Gastroesophageal sphincter (tissue), 4 donors: ENCODE data around the gene COIL. TPM values are rescaled to one million over a fixed set of nuclear protein-coding genes. Genes with fewer than 3 reads are reported as not detected.

Experiments
- ATAC-seq: fragments of 150-250 bp; one replicate; pipeline ENCODE4 v1.9.1; 2016; ENCODE audit warnings: mild to moderate bottlenecking, moderate library complexity
- H3K27ac ChIP-seq, 4 donors: fragments of 200-600 bp; sonication (generic) in 3 of 4; 1 replicate in 3 of 4; 2 replicates in 1 of 4; pipeline ENCODE4 v1.5.1; 2016 to 2019
- H3K27me3 ChIP-seq: fragments of 200-600 bp; sonication (generic); one replicate; pipeline ENCODE4 v1.5.1; 2019
- H3K36me3 ChIP-seq, 2 donors: fragments of 200-600 bp; sonication (generic); one replicate each; pipeline ENCODE4 v1.5.1; 2019; ENCODE audit warnings: control low read depth in 1 of 2
- H3K4me1 ChIP-seq, 3 donors: fragments of 200-600 bp; sonication (generic); 1 replicate in 2 of 3; 2 replicates in 1 of 3; pipeline ENCODE4 v1.5.1; 2016 to 2019; ENCODE audit warnings: control low read depth in 2 of 3
- H3K4me3 ChIP-seq, 2 donors: fragments of 200-600 bp; sonication (generic); one replicate each; pipeline ENCODE4 v1.5.1; 2019; ENCODE audit warnings: mild to moderate bottlenecking in 1 of 2, moderate library complexity in 1 of 2
- H3K9me3 ChIP-seq, 3 donors: fragments of 200-600 bp; sonication (generic); one replicate each; pipeline ENCODE4 v1.5.1; 2017 to 2019; ENCODE audit warnings: control low read depth in 2 of 3
- EP300 ChIP-seq: sonication (generic); formaldehyde crosslinking; IDR thresholded peaks from one replicate; pipeline ENCODE4 v1.6.1; 2017; ENCODE audit warnings: antibody characterized with exemption, mild to moderate bottlenecking
- POLR2A ChIP-seq, 2 donors: fragments of 450-650 bp; IDR thresholded peaks; one replicate each; pipeline ENCODE4 v1.6.1; 2017; ENCODE audit warnings: antibody characterized with exemption in 2 of 2, mild to moderate bottlenecking in 2 of 2, moderate library complexity in 1 of 2
- POLR2AphosphoS5 ChIP-seq: sonication (generic); formaldehyde crosslinking; IDR thresholded peaks from one replicate; pipeline ENCODE4 v1.6.1; 2017; ENCODE audit warnings: antibody characterized with exemption
- WGBS, 2 donors: methylation state at CpG; one replicate each; pipeline ENCODE4 v1.1.5; 2018; ENCODE audit warnings: low coverage in 1 of 2; 5-methylcytosine and 5-hydroxymethylcytosine counted together
- total RNA-seq, 4 donors: library from RNA; depleted of rRNA; stranded (reverse); fragments of >200 nt; gene quantifications; one replicate each; pipeline ENCODE4 v1.1.0, GENCODE V29; 2016
- TF ChIP-seq, protein P1 (sequence below), 4 experiments: fragments of 200-600 bp in 2 of 4; fragments of 450-650 bp in 2 of 4; sonication (generic) in 1 of 4; IDR thresholded peaks; one replicate each; pipeline ENCODE4 v1.5.1; 2017 to 2019; ENCODE audit warnings: antibody characterized with exemption in 4 of 4, mild to moderate bottlenecking in 2 of 4, moderate library complexity in 2 of 4

Gene COIL, protein sequence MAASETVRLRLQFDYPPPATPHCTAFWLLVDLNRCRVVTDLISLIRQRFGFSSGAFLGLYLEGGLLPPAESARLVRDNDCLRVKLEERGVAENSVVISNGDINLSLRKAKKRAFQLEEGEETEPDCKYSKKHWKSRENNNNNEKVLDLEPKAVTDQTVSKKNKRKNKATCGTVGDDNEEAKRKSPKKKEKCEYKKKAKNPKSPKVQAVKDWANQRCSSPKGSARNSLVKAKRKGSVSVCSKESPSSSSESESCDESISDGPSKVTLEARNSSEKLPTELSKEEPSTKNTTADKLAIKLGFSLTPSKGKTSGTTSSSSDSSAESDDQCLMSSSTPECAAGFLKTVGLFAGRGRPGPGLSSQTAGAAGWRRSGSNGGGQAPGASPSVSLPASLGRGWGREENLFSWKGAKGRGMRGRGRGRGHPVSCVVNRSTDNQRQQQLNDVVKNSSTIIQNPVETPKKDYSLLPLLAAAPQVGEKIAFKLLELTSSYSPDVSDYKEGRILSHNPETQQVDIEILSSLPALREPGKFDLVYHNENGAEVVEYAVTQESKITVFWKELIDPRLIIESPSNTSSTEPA
- 10 to 100 TPM in 3 of 4 donors, 1 to 10 TPM in 1; 10.0 to 16.9 (median 10.9) TPM for total RNA-seq

DNA sequence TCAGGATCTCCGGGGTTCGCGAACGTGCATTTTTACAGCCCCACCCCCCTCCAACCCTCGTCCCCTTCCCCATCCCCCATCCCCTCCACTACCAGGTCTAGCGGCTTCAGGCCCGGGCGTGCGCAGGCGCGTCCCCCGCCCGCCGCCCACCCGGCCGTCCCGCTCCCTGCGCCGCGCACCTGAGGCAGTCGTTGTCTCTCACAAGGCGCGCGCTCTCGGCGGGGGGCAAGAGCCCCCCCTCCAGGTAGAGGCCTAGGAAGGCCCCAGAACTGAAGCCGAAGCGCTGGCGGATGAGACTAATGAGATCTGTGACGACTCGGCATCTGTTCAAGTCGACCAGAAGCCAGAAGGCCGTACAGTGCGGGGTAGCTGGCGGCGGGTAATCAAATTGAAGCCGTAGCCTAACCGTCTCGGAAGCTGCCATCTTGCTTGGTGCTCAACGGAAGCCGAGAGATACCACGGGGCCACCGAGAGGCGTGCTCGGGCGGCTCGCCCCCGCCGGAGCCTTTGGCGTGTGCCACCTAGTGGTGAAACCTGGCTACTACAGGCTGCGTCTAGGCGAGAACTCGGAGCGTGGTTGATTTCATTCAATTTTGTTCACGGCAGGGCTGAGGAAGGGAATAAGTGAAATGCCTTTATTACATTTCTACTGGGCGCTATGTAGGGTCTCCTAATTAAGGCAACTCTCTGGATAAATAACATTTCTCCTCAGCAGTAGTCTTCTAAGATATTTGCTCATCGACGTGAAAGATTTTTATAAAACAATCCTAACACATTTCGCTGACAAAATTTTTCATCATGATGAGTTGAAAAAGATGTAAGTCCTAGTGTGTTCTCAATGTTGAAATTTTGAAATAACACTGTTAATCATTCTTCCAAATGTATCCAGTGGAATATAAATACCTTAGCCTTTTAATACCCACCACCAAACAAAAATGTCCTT is at the start of gene COIL:
Gene COIL, minus strand, starts transcription at position 455 of the 943 bp plus-strand sequence. Its CDS starts 31 bp downstream, at position 424.
- H3K27me3 ChIP-seq, result no peaks in the 10 kb centered on the region
- H3K9me3 ChIP-seq, result no peaks in the 10 kb centered on the region
- peaks cover 0 to 30% (median 13%) of the 10 kb centered on the region in 3 donors for H3K4me1 ChIP-seq
- ATAC-seq, result peak; percentile 96
- TF ChIP-seq POLR2AphosphoS5, result peak; percentile 82
- no peak for TF ChIP-seq POLR2A (IDR thresholded peaks at IDR 0.05)
- TF ChIP-seq, protein P1, sequence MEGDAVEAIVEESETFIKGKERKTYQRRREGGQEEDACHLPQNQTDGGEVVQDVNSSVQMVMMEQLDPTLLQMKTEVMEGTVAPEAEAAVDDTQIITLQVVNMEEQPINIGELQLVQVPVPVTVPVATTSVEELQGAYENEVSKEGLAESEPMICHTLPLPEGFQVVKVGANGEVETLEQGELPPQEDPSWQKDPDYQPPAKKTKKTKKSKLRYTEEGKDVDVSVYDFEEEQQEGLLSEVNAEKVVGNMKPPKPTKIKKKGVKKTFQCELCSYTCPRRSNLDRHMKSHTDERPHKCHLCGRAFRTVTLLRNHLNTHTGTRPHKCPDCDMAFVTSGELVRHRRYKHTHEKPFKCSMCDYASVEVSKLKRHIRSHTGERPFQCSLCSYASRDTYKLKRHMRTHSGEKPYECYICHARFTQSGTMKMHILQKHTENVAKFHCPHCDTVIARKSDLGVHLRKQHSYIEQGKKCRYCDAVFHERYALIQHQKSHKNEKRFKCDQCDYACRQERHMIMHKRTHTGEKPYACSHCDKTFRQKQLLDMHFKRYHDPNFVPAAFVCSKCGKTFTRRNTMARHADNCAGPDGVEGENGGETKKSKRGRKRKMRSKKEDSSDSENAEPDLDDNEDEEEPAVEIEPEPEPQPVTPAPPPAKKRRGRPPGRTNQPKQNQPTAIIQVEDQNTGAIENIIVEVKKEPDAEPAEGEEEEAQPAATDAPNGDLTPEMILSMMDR (IDR thresholded peaks at IDR 0.05), result peak; percentile 96 to 100 (median 98)
- 9 to 24% methylated on average over 8 to 18 of the region's 59 CpGs for WGBS, 2 donors
- peak within 1 kb of the TSS; percentile 89 to 98 for H3K4me3 ChIP-seq
- peak within 1 kb of the TSS; percentile 64 to 91 (median 85) for H3K27ac ChIP-seq
- no peaks in the 10 kb centered on the region for H3K36me3 ChIP-seq

DNA sequence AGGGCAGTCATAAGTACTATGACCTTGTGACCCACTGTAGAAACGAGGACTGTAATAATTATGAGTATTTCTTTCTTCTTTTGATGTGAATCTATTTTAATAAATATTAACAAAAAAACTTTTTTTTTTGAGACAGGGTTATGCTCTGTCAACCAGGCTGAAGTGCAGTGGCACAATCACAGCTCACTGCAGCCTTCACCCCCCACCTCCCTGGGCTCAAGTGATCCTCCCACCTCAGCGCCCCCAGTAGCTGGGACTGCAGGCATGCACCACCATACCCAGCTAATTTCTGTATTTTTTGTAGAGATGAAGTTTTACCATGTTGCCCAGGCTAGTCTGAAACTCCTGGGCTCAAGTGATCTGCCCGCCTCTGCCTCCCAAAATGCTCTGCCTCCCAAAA is 49.6 kb upstream of the COIL start:
- H3K4me1 ChIP-seq, result peaks cover 0 to 19% (median 0%) of the 10 kb centered on the region in 3 donors
- no peaks in the 10 kb centered on the region for H3K27me3 ChIP-seq
- H3K36me3 ChIP-seq, result peaks cover 0 to 20% of the 10 kb centered on the region in 2 donors
- H3K4me3 ChIP-seq, result no peak overlapping the region
- no peaks in the 10 kb centered on the region for H3K9me3 ChIP-seq
- WGBS, 2 donors, result 65 to 76% methylated on average over 3 of the region's 3 CpGs
- no peak for TF ChIP-seq POLR2AphosphoS5
- TF ChIP-seq, protein P1 (IDR thresholded peaks at IDR 0.05), result no peak
- no peak for TF ChIP-seq EP300
- no peak for TF ChIP-seq POLR2A (IDR thresholded peaks at IDR 0.05)
- no peak for ATAC-seq
- no peak overlapping the region for H3K27ac ChIP-seq

DNA sequence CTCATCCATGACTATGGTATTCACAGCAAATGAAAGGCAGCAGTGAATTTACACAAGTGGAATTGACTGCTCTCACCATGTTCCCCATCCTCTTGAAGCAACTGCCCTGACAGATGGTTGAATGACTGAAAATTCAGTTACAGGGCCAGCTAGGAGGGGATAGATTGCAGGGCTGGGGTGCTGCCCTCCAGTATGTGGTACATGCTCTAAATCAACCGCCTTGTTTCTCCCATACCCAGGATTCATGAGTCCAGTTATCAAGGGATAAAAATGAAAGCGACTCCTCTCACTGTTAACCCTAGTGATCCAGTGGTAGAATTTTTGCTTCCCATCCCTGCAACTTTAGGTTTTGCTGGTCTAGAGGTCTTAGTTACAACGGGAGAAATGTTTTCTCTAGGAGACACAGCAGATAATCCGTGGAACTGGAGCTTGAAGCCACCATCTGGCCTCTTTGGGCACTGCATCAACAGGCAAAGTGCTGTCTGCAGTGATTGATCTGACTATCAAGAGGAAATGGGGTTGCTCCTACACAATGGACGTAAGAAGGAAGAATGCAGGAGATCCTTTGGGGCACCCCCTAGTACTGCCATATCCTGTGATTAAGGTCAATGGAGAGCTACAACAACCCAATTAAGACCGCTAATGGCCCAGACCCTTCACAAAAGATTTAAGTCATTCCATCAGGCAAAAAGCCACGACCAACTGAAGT is 49.0 kb upstream of the COIL start:
- WGBS, 2 donors, result 15 to 46% methylated on average over 3 to 5 of the region's 7 CpGs
- TF ChIP-seq, protein P1 (IDR thresholded peaks at IDR 0.05), result peak; percentile 22 to 59 (median 58)
- TF ChIP-seq POLR2AphosphoS5, result no peak
- Histone ChIP-seq H3K4me1 (peaks cover 0 to 25% (median 0%) of the 10 kb centered on the region in 3 donors), H3K36me3 (peaks cover 0 to 26% of the 10 kb centered on the region in 2 donors), H3K27me3 (no peaks in the 10 kb centered on the region), H3K9me3 (no peaks in the 10 kb centered on the region), H3K4me3 (no peak overlapping the region), H3K27ac (no peak overlapping the region)
- no peak for ATAC-seq

DNA sequence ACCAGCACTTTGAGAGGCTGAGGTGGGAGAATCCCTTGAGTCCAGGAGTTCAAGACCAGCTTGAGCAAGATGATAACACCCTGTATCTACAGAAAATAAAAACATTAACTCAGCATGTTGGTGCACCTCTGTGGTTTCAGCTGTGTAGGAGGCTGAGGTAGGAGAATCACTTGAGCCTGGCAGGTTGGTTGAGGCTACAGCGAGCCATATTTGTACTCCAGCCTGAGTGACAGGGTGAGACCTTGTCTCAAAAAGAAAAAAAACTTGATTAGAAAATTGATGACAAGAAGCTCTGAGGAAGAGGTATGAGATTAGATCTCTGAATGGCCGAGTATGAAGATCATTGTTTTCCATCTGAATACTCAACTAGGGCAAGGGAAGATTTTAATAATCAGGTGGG is 48.1 kb upstream of the COIL start:
- 78 to 88% methylated on average over 2 of the region's 2 CpGs for WGBS, 2 donors
- no peaks in the 10 kb centered on the region for H3K9me3 ChIP-seq
- H3K27ac ChIP-seq, result no peak overlapping the region
- peaks cover 0 to 26% (median 0%) of the 10 kb centered on the region in 3 donors for H3K4me1 ChIP-seq
- ATAC-seq, result no peak
- no peaks in the 10 kb centered on the region for H3K27me3 ChIP-seq
- peaks cover 0 to 35% of the 10 kb centered on the region in 2 donors for H3K36me3 ChIP-seq
- TF ChIP-seq POLR2A (IDR thresholded peaks at IDR 0.05) (no peak), EP300 (no peak), POLR2AphosphoS5 (no peak)
- TF ChIP-seq, protein P1 (IDR thresholded peaks at IDR 0.05), result no peak
- no peak overlapping the region for H3K4me3 ChIP-seq
